ENCODE measurements around the gene TIMM13.

DNA sequence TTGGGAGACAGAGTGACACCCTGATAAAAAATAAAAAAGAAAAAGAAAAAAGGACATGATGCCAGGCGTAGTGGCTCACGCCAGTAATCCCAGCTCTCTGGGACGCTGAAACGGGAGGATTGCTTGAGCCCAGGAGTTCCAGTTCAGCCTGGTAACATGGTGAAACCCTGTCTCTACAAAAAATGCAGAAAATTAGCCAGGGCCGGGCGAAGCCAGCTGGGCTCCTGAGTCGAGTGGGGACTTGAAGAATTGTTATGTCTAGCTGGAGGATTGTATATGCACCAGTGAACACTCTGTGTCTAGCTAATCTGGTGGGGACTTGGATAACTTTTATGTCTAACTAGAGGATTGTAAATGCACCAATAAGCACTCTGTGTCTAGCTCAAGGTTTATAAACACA lies 35.0 kb downstream of the TIMM13 start:
- TF ChIP-seq, protein P1, sequence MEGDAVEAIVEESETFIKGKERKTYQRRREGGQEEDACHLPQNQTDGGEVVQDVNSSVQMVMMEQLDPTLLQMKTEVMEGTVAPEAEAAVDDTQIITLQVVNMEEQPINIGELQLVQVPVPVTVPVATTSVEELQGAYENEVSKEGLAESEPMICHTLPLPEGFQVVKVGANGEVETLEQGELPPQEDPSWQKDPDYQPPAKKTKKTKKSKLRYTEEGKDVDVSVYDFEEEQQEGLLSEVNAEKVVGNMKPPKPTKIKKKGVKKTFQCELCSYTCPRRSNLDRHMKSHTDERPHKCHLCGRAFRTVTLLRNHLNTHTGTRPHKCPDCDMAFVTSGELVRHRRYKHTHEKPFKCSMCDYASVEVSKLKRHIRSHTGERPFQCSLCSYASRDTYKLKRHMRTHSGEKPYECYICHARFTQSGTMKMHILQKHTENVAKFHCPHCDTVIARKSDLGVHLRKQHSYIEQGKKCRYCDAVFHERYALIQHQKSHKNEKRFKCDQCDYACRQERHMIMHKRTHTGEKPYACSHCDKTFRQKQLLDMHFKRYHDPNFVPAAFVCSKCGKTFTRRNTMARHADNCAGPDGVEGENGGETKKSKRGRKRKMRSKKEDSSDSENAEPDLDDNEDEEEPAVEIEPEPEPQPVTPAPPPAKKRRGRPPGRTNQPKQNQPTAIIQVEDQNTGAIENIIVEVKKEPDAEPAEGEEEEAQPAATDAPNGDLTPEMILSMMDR (IDR thresholded peaks at IDR 0.05; ENCODE audit: extremely low read depth in 1 of 2, insufficient read depth in 1 of 2, low read depth in 1 of 2, low read length in 2 of 2) = no peak
- no peak for TF ChIP-seq EZH2 (IDR thresholded peaks at IDR 0.05; ENCODE audit: borderline replicate concordance, low read depth, low read length, severe bottlenecking)

Data from endothelial cell of umbilical vein (primary cell).